NCI-H524 treated with DMSO at 0.1 percent for 48 hours (cell line): ENCODE data around the gene REPIN1.

ENCODE experiments used
- DNase-seq: peaks from one replicate; lab custom pipeline; 2025; lab: John Stamatoyannopoulos, UW

Gene REPIN1

DNA sequence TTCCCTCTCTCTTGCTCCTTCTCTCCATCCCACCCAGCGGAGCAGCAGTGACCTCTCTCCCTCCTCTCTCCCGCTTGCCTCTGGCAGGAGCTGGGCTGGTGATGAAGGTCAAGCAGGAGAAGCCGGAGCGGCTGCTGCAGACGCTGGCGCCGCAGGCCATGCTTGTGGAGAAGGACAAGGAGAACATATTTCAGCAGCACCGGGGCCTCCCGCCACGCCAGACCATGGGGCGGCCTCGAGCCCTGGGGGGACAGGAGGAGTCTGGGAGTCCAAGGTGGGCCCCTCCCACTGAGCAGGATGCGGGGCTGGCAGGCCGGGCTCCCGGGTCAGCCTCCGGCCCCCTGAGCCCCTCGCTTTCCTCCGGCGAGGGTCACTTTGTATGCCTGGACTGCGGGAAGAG, 27.8 kb downstream of the REPIN1 start:
- DNase-seq, result no peak

DNA sequence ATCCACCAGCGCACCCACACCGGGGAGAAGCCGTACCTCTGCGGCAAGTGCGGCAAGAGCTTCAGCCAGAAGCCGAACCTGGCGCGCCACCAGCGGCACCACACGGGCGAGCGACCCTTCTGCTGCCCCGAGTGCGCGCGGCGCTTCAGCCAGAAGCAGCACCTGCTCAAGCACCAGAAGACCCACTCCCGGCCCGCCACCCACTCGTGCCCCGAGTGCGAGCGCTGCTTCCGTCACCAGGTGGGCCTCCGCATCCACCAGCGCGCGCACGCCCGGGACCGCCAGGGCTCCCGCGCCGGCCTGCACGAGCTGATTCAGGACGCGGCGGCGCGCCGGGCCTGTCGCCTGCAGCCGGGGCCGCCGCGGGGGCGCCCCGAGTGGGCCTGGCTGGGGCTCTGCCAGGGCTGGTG, 28.2 kb downstream of the REPIN1 start:
- DNase-seq, result no peak

DNA sequence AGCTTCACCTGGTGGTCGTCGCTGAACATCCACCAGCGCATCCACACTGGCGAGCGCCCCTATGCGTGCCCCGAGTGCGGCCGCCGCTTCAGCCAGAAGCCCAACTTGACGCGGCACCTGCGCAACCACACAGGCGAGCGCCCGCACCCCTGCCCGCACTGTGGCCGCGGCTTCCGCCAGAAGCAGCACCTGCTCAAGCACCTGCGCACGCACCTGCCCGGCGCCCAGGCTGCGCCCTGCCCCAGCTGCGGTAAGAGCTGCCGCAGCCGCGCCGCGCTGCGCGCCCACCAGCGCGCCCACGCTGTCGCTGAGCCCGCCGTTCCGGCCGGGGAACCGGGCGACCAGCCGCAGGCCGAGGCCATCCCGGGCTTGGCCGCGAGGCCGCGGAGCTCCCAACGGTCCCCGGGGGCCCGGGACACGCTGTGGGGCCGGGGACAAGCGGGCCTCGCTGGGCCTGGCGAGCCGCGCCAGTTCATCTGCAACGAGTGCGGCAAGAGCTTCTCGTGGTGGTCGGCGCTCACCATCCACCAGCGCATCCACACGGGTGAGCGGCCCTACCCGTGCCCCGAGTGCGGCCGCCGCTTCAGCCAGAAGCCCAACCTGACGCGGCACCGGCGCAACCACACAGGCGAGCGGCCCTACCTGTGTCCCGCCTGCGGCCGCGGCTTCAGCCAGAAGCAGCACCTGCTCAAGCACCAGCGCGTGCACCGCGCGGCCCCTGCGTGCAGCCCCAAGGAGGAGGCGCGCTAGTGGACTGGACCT, 28.9 kb downstream of the REPIN1 start:
- DNase-seq, result no peak

DNA sequence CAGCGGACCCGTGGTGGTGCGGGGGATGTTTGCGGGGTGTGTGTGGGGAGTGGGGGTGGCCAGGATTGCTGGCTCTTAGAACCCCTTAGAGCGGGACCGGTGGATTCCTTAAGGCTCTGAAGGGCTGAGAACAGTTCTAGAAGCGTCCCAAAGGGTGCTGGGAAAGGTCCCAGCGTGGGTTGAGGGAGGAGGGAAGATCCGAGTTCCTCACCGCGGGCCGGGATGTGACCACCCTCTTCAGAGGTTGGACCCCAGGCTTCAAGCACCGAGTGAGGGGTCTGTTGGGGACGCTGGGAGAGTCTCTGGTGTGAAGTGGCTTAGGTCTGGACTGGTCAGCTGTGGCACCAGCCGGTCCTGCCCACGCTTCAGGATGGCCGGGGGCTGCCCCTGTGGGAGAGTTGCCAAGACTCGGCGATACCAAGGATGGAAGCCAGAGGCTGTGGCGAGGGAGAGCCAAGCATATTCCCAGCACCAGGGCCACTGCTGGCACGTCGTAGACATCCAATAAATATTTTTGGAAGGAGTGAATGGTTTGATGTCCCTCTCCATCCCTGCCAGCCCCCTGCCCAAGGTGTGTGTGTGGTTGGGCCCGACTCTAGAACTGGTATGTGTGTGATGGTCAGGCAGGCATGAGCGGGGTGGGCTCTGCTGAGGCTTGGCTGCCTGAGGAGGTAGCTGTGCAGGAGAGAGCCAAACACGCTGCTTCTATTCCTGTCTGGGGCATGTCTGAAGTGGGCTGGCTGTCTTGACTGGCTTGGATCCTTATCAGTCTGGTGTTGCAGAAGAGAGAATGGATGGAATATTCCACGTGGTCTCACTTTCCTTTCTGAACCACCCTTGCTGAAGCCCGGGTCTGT, 29.7 kb downstream of the REPIN1 start:
- no peak for DNase-seq

DNA sequence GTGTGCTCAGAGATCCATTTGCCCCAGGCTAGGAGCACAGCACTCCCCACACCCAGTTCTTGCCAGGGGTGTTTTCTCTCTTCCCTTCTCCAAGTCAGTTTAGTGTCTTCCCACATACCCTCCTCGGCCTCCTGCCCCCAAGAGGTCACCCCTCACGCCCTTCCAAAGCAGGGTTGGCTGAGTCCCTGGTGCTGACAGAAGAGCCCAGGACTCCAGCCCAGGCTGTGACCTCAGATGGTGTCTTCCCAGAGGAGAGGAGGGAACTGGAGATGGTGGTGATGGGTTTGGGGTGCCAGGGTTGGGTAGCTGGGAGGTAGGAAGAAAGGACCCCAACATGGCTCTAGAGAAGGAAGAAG, 30.3 kb downstream of the REPIN1 start:
- no peak for DNase-seq

DNA sequence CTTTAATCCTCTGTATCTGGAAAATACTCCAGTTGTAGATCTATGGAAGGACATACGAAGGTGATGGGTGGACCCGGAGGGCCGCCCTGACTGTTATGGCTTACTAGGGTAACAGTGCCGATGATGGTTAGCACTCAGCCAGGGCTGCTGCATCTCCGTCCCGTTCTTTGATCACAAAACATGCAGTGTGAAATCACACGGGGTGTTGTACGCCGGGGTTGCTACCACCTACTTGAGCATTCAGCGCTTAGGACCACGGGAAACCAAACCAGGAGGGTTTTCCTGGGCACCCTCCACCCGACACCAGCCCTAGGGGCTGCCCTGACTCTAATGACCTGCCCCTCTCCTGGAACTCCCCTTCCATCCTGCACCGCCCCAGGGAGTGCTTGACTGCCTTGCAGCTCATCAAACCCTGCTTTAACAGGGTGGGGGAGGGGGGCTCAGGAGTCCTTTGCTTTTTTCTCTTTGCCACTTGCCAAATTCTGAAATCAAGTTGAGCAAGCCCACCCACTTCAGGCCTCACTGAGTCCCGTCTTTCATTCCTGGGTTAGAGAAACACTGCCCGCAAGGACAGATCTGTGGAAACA, 30.9 kb downstream of the REPIN1 start:
- DNase-seq, result no peak

DNA sequence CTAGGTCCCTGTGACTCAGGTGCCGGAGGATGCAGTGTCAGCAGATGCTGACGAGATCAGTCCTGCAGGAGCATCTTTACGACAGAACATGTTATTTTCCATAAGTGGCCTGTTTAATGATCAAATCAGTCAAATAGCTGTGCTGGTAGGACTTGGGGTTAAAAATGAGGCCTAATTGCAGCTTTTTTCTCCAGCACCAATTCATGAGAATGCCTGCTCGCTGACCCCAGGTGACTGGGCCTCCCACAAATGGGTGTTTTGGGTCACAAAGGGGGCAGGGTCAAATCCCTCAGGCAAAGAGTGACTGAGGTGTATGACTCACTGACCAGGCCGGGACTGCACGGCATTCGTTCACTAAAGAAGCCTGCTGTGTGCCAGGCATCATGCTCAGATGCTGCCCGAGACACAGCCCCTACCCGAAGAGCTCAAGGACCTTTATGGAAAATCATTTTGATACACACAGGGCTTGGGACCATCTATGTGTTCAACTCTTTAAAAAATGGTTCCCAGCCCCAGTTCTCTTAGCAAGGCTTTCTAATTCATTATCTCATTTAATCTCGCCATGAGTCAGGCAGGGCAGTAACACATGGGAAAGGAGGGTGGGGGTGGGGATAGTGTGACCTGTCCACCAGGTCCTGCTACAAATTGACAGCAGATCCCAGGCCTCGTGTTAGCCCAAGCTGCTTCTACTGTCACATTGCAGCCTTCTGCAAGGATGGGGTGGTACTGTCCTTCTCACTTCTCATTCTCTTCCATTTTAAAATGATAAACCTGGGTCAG, 31.6 kb downstream of the REPIN1 start:
- no peak for DNase-seq

DNA sequence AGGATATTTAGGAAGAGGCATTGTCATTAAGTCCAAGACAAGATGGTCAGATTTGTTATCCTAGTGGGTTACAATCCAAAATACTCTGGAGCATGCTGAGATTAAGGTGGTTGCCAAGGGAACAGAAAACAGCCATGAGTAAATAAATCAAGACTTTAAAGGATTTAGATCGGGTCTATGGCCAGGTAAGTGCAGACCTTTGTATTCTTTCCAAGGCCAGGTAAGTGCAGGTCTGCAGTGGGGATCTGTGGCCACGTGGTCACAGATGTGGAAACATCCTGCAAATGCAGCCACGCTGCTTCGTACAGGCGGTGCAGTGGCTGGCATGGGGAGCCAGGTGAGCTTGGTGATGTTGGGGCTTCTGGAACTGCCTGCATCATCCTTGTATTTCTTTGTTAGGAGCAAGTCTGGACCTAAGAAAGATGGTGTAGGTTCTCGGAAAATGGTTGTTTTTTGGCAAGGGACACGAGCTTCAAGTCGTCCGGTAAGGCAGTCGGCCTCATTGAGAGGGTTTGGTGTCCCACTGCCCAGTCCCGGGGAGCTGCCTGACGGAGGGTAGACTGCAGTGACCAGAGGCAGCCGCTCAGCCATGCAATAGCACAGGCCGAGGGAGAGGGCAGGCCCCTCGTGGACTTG, 32.3 kb downstream of the REPIN1 start:
- no peak for DNase-seq

DNA sequence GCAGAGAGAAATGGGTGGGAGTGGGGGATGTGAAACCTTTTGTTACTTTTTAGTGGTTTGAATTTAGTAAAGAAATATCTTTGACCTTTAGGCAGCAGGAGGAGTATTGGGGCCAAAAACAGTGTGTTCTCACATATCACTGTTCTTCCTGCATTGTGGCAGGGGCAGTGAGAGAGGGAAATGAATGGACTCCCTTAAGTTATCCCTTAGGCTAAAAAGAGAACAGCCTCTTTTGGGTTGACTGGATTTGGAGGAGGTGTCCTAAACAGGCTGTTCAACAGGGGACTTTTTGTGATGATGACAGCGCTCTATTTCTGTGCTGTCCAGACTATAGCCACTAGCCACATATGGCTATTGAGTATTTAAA, 32.8 kb downstream of the REPIN1 start:
- DNase-seq, result no peak

DNA sequence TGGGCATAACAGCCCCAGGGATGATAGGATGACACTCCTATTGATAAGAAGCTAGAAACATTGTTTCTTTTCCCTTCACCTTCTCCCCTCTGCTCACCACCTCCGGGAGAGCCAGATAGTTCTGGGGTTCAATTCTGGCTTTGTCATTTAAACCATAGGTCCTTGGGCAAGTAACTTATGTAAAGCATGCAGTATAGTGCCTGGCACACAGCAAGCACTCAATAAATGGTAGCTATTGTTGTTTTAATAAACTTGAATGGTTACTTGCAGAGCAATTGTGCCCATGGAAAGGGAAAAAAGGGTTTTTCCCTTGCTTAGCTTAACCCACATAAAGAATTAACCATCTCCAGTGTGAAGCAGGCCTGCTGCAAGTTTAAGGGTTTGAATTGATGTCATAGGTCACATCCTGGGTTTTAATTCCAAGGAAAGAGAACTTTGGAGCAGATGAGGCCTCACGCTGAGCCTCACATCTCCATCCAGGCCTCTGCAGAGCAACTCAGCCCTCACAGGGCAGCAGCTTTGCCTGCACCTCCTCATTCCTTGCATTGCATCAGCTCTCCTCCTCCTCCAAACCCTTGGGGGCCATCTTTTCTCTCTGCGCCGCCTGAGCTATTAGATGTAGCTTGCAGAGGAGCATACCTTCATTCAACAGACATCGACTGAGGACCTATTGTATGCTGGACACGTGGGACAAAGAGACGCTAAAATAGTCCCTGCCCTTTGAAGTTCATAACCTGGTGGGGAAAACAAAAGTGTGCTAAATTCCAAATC, 33.4 kb downstream of the REPIN1 start:
- no peak for DNase-seq

DNA sequence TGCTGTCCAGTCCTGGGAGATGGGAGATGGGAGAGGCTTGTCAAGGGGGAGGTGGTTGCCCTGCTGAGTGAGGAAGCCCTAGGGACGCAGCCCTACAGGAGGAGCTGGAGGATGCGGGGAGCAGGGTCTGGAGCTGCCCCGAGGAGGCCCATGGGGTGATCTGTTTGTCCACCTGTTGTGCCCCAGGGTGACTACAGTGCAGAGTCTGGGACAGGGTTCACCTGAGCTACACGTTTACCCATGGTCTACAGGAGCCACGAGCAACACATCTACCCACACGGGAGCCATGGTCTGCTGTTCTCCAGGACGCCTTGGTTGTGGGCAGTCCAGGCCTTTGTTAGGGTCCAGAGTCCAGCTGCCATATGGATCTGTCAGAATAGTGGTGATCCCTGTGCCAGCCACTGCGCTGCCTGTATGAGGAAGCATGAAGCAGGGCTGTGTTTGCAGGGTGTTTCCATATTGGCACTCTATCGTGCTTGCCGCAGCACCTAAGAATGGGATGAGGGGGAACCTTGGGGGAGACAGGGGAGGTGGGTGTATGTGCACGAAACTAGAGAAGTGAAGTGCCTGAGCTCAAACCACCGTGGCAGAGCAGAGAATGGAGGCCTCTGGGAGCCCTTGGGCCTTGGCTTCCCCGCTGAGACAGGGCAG, 34.2 kb downstream of the REPIN1 start:
- no peak for DNase-seq

DNA sequence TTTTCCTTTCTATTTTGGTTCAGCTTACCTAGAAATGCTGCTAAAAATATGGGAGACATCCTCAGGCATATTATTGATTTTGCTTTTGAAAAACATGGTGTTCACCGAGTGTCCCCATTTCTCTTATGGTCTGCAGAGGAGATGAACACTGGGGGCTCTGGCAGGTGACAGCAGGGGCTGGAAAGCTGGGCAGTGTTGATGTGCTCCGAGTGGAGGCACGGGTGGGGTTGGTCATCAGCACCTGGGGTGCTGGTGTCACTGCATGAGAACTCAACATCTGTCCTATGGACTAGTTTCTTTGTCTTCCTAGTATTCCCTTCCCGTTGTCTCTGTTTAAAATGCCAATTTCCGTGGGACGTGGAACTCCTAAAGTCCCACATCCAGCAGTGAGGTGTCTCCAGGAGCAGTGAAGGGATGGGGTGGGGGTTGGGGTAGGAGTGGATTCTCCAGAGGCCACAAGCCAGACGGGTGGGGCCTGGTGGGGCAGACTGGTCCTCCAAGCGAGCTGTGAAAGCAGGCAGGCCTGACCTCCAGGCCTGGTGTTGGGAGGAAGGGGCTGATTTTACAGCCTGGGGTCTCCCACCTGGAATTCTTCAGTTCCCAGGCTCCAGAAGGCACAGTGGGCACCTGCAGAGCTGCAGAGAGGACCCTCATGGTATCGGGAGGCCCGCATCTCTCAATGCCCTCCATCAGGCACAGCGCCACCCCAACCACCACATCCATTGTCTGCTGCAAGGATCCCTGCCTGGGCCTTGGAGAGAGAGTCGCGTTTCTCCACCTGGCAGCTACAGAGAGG, 35.0 kb downstream of the REPIN1 start:
- DNase-seq, result no peak

DNA sequence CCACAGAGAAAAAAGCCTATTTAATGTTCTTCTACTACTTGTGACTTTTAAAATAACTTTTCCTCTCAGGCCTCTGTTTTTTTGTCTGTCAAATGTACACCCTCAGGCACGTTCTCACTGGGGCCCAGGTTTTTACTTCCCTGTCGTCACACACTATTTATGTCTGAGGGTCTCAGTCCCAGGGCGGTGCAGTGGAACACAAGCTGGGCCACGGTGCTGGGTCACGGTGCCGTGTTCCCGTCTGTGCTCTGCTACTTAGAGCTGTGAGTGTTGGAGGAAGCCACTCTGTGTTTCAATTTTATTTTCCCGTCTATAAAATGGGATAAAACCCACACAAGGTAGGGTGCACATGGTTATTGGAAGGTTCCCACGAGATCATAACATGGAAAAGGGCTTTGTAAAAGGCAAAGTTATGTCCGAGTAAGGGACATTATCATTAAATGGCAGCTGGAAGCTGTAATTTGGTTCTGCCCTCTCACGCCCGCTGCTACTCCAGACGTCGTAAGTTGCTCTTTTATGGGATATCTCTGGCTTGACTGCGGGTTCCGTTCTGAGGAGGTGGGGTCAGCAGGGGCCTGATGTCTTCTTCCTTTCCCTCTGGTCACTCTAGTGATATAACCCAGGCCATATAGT, 35.7 kb downstream of the REPIN1 start:
- DNase-seq, result no peak

DNA sequence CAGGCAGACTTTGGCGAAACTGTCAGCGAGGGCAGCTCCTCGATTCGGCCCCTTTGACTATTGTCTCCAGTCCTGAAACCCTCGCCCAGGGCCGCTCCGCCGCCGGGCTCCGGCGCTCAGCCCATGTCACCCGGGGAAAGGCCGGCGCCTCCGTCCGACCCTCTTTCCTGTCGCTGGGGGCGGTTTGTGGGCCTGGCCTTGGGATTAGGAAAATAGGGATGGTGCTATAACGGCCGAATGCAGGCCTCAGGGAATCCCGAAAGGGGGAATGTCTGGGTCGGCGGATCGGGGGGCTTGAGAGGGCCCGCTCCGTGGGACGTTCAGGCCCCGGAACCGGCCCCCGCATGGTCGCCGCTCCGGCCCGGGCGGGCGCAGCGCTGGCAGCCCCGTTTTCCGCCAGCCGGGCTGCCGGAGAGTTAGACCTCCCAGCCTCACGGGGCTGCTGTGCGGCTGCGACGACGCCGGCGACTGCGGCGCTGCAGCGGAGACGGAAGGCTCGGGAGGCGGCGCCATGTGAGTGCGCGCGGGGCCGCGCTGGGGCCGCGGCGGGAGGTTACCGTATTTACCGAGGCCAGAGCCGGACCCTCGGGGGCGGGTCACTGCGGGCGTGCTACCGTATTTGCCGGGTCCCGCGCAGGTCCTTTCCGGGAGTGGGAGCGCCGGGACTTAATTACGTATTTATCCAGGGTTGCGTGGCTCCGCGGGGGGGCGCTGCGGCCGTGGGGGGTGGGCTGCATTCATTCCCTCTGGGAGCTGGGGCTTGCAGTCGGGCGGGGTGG, 36.4 kb downstream of the REPIN1 start:
- no peak for DNase-seq

DNA sequence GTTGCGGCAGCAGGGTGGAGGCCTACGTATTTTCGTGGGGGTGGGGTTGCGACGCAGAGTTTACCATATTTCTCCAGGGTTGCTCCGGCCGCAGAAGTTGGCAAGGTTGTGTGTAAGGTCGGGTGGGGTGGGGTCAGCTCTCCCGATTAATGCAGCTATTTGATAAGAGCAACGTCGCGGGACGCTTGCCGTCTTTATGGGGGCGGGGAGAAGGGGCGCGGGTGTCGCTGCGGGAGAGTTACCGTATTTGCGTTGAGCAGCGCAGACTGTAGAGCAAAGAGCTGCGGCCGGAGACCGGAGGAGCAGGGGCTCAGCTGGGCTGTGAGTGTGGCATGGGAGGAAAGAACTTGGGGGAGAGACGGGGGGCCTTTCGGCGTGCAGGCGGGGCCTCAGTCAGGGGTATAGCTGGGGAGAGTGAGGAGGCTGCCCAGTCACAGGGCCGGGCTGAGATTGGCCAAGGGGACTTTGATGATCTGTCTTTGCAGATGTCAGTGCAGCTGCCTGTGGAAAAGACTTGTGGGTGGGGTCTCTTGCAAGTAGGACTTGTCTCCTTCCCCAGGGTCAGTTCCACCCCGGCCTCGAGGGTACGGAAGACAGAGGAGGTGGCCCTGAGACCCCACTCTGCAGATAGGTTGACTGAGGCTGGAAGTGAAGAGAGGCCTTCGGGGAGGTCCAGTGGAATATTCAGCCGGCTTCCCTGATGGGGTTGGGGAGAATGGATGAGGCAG, 37.1 kb downstream of the REPIN1 start:
- DNase-seq, result no peak

DNA sequence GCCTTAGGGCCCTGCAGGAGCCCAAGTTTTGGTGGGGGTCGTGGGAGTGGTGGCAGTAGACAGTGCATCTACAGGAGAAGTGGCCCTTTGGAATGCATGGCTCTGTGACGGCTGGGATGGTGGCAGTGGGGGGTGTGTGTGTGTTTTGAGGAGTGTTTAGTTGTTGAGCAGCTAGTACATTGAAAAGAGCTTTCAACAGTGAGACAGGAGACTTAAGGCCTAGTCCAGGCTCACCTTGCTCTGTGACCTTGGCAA, 37.6 kb downstream of the REPIN1 start:
- no peak for DNase-seq

DNA sequence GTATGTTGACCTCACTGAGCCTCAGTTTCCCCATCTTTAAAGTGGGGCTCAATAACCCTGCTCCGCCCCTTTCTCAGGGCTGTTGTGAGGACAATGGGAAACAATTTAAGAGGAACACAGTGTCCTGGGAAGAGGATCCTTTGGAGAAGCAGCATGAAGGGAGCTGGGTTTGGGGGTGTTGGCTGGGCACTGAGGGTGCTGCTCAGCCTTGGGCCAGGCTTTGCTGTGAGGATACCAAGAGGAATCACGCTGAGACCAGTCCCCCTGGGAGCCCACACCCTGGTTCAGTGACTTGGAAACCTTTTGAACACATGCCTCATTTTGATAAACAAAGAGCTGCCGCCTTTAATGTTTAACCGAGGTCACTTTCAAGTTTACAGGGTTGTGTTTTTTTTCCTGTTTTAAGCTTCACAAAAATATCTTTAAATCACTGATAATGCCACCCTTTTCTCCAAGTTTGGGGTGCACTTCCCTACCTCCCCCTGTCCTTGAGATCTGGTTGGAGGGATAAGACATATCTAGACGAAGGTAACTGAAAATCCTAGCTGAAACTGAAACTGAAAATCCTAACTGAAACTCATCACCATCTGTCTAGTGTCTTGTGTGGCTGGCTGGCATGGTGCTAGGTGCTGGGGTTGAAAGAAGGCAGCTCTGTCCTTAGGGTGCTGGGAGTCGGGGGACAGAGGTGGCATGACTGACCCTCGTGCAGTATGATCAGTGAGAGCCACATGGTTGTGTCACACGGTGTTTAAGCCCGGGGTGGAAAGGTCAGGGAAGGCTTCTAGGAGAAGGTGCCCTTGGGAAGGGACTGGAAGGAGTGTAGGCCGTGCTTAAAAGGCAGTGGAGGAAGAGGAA, 38.2 kb downstream of the REPIN1 start:
- DNase-seq, result no peak
